B cell (primary cell): ENCODE data around the gene ARFGAP2. TPM values are rescaled to one million over a fixed set of nuclear protein-coding genes. Genes with fewer than 3 reads are reported as not detected.
"Not testable (repeated sequence)": the region's sequence is repeated elsewhere in the genome, so short reads cannot be mapped to it uniquely, and the experiment has no call there.

ENCODE experiments used
- ATAC-seq: fragments of 200-7000 bp; cut with Tn5 transposase; one replicate; pipeline ENCODE4 v1.10.0; 2021; ENCODE audit warnings: low read depth, mild to moderate bottlenecking, moderate number of reproducible peaks, moderate library complexity
- CTCF ChIA-PET: fragments of 350-600 bp; sonication (Branson Sonifier 250); formaldehyde crosslinking; loops from one replicate; lab custom pipeline; 2021; ENCODE audit warnings: antibody characterized with exemption, inconsistent platforms; lab: Charles Lee
- POLR2A ChIA-PET: fragments of 350-600 bp; sonication (Branson Sonifier 250); formaldehyde crosslinking; loops from one replicate; lab custom pipeline; 2021; ENCODE audit warnings: antibody characterized with exemption; lab: Charles Lee
- DNase-seq: peaks from one replicate; pipeline ENCODE4 v3.0.0; 2013
- H2AFZ ChIP-seq: 2 replicates; pipeline ENCODE4 v1.6.1; 2012; ENCODE audit warnings: mild to moderate bottlenecking, low read depth, low read length; ENCODE audit not compliant: insufficient read depth, poor library complexity, severe bottlenecking
- H3K27ac ChIP-seq, 2 donors: 1 replicate in 1 of 2; 2 replicates in 1 of 2; pipeline ENCODE4 v1.5.1; 2012 to 2013; ENCODE audit warnings: low read length in 2 of 2, mild to moderate bottlenecking in 2 of 2, moderate library complexity in 1 of 2
- H3K27me3 ChIP-seq, 4 experiments: fragments of 200-600 bp in 1 of 4; sonication (generic) in 1 of 4; replicated peaks in 1 of 4; 1 replicate in 2 of 4; 2 replicates in 2 of 4; pipeline versions ENCODE4 v1.6.1 to v1.7.0; 2013 to 2016; ENCODE audit warnings: low read length in 3 of 4, mild to moderate bottlenecking in 2 of 4, mixed read lengths in 1 of 4, moderate library complexity in 1 of 4; ENCODE audit not compliant: insufficient read depth in 4 of 4, control insufficient read depth in 3 of 4; ENCODE audit errors: control extremely low read depth in 1 of 4
- H3K36me3 ChIP-seq, 2 experiments: replicated peaks in 1 of 2; 1 replicate in 1 of 2; 2 replicates in 1 of 2; pipeline versions ENCODE4 v1.6.1 to v1.7.1; 2013; ENCODE audit warnings: low read length in 1 of 2; ENCODE audit not compliant: insufficient read depth in 2 of 2, control insufficient read depth in 1 of 2; ENCODE audit errors: control extremely low read depth in 1 of 2, extremely low read depth in 1 of 2
- H3K4me1 ChIP-seq, 2 donors: fragments of 200-600 bp in 1 of 2; sonication (generic) in 1 of 2; 1 replicate in 1 of 2; 2 replicates in 1 of 2; pipeline versions ENCODE4 v1.5.1 to v1.6.1; 2013 to 2017; ENCODE audit warnings: low read length in 2 of 2; ENCODE audit not compliant: control insufficient read depth in 2 of 2, insufficient read depth in 2 of 2
- H3K4me2 ChIP-seq: replicated peaks from 2 replicates; pipeline ENCODE3; 2012; ENCODE audit warnings: mild to moderate bottlenecking, low read depth, low read length; ENCODE audit not compliant: poor library complexity, severe bottlenecking
- H3K4me3 ChIP-seq, 5 experiments: fragments of 200-600 bp in 1 of 5; sonication (generic) in 1 of 5; 1 replicate in 3 of 5; 2 replicates in 2 of 5; pipeline versions ENCODE4 v1.5.1 to v1.7.0; 2011 to 2016; ENCODE audit warnings: low read length in 4 of 5, mild to moderate bottlenecking in 4 of 5, low read depth in 2 of 5, control low read depth in 1 of 5, moderate library complexity in 1 of 5; ENCODE audit not compliant: insufficient read depth in 1 of 5; ENCODE audit errors: control extremely low read depth in 1 of 5, extremely low read depth in 1 of 5
- H3K79me2 ChIP-seq: fragments of 200-600 bp; sonication (generic); one replicate; pipeline ENCODE4 v1.6.0; 2016; ENCODE audit warnings: low read length; ENCODE audit not compliant: control insufficient read depth, insufficient read depth
- H3K9ac ChIP-seq: fragments of 200-600 bp; sonication (generic); 2 replicates; pipeline ENCODE4 v1.6.1; 2017; ENCODE audit warnings: mild to moderate bottlenecking, low read length, moderate library complexity
- H3K9me3 ChIP-seq, 3 donors: one replicate each; pipeline versions ENCODE4 v1.6.1 to v1.7.1; 2013; ENCODE audit warnings: low read length in 2 of 3; ENCODE audit not compliant: control insufficient read depth in 2 of 3, insufficient read depth in 1 of 3; ENCODE audit errors: control extremely low read depth in 1 of 3
- H4K20me1 ChIP-seq: 2 replicates; pipeline ENCODE4 v1.6.0; 2012; ENCODE audit warnings: mild to moderate bottlenecking, low read length; ENCODE audit not compliant: insufficient read depth, control insufficient read depth, poor library complexity, severe bottlenecking
- H3K27ac Mint-ChIP-seq: one replicate; pipeline ENCODE4 v1.8.0; 2021; ENCODE audit warnings: mixed read lengths
- H3K27me3 Mint-ChIP-seq: one replicate; pipeline ENCODE4 v1.8.0; 2021; ENCODE audit warnings: mixed read lengths
- H3K4me1 Mint-ChIP-seq: one replicate; pipeline ENCODE4 v1.8.0; 2021; ENCODE audit warnings: mixed read lengths
- H3K4me3 Mint-ChIP-seq: one replicate; pipeline ENCODE4 v1.8.0; 2021; ENCODE audit warnings: mixed read lengths
- H3K9me3 Mint-ChIP-seq: one replicate; pipeline ENCODE4 v1.8.0; 2022; ENCODE audit warnings: mixed read lengths; ENCODE audit not compliant: insufficient read depth
- CTCF ChIP-seq: fragments of 200-600 bp; IDR thresholded peaks from one replicate; pipeline ENCODE4 v1.8.0; 2022; ENCODE audit warnings: antibody characterized with exemption, mild to moderate bottlenecking
- EZH2 ChIP-seq: IDR thresholded peaks from 2 replicates; pipeline ENCODE4 v1.6.1; 2012; ENCODE audit warnings: borderline replicate concordance, low read depth, mild to moderate bottlenecking, moderate library complexity, low read length; ENCODE audit not compliant: insufficient read depth, poor library complexity, severe bottlenecking
- WGBS: methylation state at CpG from one replicate; pipeline ENCODE4 v1.1.5; 2013; ENCODE audit warnings: missing lambda C conversion rate; ENCODE audit not compliant: insufficient coverage; 5-methylcytosine and 5-hydroxymethylcytosine counted together
- intact Hi-C: fragments of 100-400 bp; cut with micrococcal nuclease; formaldehyde crosslinking; loops from one replicate; pipeline ENCODE4 v1.10.0; 2022
- polyA plus RNA-seq: library from polyadenylated mRNA; depleted of rRNA; stranded (reverse); fragments of >200 nt; gene quantifications from 2 replicates; pipeline ENCODE4 v1.2.3, GENCODE V29; 2012
- total RNA-seq, 2 donors: library from RNA; stranded (reverse); fragments of 120-200 nt in 1 of 2; gene quantifications; 1 replicate in 1 of 2; 2 replicates in 1 of 2; pipeline versions ENCODE4 v1.2.3 to v1.2.4, GENCODE V29; 2013 to 2022

ARFGAP2 gene
- total and polyA plus RNA-seq, 2 donors (not counting 1 experiment from before 2014, with no cell fraction given): 141 to 200 TPM

GRCh38 chr11:47208628-47209027, 31.9 kb upstream of the ARFGAP2 start:
- Histone ChIP-seq H2AFZ (no peak overlapping the region), H4K20me1 (no peaks in the 10 kb centered on the region), H3K9me3 (no peaks in the 10 kb centered on the region), H3K9ac (no peak overlapping the region), H3K36me3 (no peaks in the 10 kb centered on the region), H3K4me1 (no peaks in the 10 kb centered on the region), H3K4me2 (no peak overlapping the region), H3K4me3 (no peak overlapping the region), H3K27ac (no peak overlapping the region), H3K79me2 (no peaks in the 10 kb centered on the region), H3K27me3 (no peaks in the 10 kb centered on the region)
- Mint-ChIP-seq H3K27me3 (no peaks in the 10 kb centered on the region), H3K9me3 (no peaks in the 10 kb centered on the region), H3K27ac (no peak overlapping the region), H3K4me1 (no peaks in the 10 kb centered on the region), H3K4me3 (no peak overlapping the region)
- no peak for TF ChIP-seq CTCF
- TF ChIP-seq EZH2: no peak
- ATAC-seq: no peak
- 97% methylated on average over 5 of the region's 5 CpGs for WGBS
- POLR2A ChIA-PET: interaction anchor here (0.6 kb wide), 1 partner anchor 231 kb away, joined by 3 read pairs; no protein-coding TSS in a partner anchor
- DNase-seq: no peak
- CTCF ChIA-PET: no interaction called here
- intact Hi-C loops: no loop called here

- H3K27me3 ChIP-seq, H2AFZ ChIP-seq, H3K4me3 Mint-ChIP-seq, intact Hi-C loops, CTCF ChIA-PET, H3K4me3 ChIP-seq, H3K36me3 ChIP-seq, H3K27ac ChIP-seq, H3K4me2 ChIP-seq, DNase-seq, H3K79me2 ChIP-seq, H3K27ac Mint-ChIP-seq, H3K4me1 Mint-ChIP-seq, H3K9me3 Mint-ChIP-seq, H3K9me3 ChIP-seq, H3K9ac ChIP-seq, H4K20me1 ChIP-seq, H3K27me3 Mint-ChIP-seq, H3K4me1 ChIP-seq, ATAC-seq: not testable (repeated sequence)
- POLR2A ChIA-PET: interaction anchor here (0.6 kb wide), 1 partner anchor 20 kb away, joined by 4 read pairs; no protein-coding TSS in a partner anchor
- 98% methylated on average over 12 of the region's 13 CpGs for WGBS
Observed at GRCh38 chr11:47208008-47208552, 31.4 kb upstream of the ARFGAP2 start.
